Activated CD8-positive, alpha-beta memory T cell treated with anti-CD3 and anti-CD28 coated beads, Interleukin-2, amount 10 ng/mL, durations not matched to agents 7 days and 5 days (primary cell): Measurements from ENCODE around the gene GNB1L. TPM values are rescaled to one million over a fixed set of nuclear protein-coding genes. Genes with fewer than 3 reads are reported as not detected.

Experiments
- ATAC-seq: fragments of 150-1000 bp; cut with Tn5 transposase; one replicate; pipeline ENCODE4 v1.10.0; 2021; ENCODE audit warnings: moderate library complexity
- CTCF ChIA-PET: fragments of 350-600 bp; sonication (Branson Sonifier 250); formaldehyde crosslinking; loops from one replicate; lab custom pipeline; 2021; ENCODE audit warnings: antibody characterized with exemption; lab: Charles Lee
- DNase-seq: peaks from one replicate; pipeline ENCODE4 v3.0.0-alpha.2; 2020
- H3K27ac Mint-ChIP-seq: one replicate; pipeline ENCODE4 v1.8.0; 2021; ENCODE audit warnings: mild to moderate bottlenecking, mixed read lengths
- H3K27me3 Mint-ChIP-seq: one replicate; pipeline ENCODE4 v1.8.0; 2021; ENCODE audit warnings: mixed read lengths
- H3K36me3 Mint-ChIP-seq: one replicate; pipeline ENCODE4 v1.8.0; 2021; ENCODE audit warnings: mild to moderate bottlenecking, mixed read lengths
- H3K4me1 Mint-ChIP-seq: one replicate; pipeline ENCODE4 v1.8.0; 2021; ENCODE audit warnings: mixed read lengths
- H3K4me3 Mint-ChIP-seq: one replicate; pipeline ENCODE4 v1.8.0; 2021; ENCODE audit warnings: mild to moderate bottlenecking, moderate library complexity, mixed read lengths
- H3K9me3 Mint-ChIP-seq: one replicate; pipeline ENCODE4 v1.8.0; 2022; ENCODE audit warnings: low read depth, mixed read lengths
- total RNA-seq, 2 experiments: library from RNA; stranded (reverse); gene quantifications; one replicate each; pipeline ENCODE4 v1.2.3, GENCODE V29; 2021

The GNB1L gene
- total RNA-seq, 2 experiments from 2014 or later = 13.7 to 14.7 TPM

GRCh38 chr22:19738664-19739447 lies 115.8 kb downstream of the GNB1L start:
- no peaks in the 10 kb centered on the region for H3K27me3 Mint-ChIP-seq
- DNase-seq (no peak), ATAC-seq (no peak)
- H3K36me3 Mint-ChIP-seq = no peaks in the 10 kb centered on the region
- H3K4me1 Mint-ChIP-seq = no peaks in the 10 kb centered on the region
- no peak overlapping the region for H3K27ac Mint-ChIP-seq
- H3K9me3 Mint-ChIP-seq = no peaks in the 10 kb centered on the region
- H3K4me3 Mint-ChIP-seq = no peak overlapping the region
- CTCF ChIA-PET = no interaction called here

- CTCF ChIA-PET = no interaction called here
- no peak overlapping the region for H3K27ac Mint-ChIP-seq
- no peak overlapping the region for H3K4me3 Mint-ChIP-seq
- H3K27me3 Mint-ChIP-seq = no peaks in the 10 kb centered on the region
- H3K36me3 Mint-ChIP-seq = no peaks in the 10 kb centered on the region
- ATAC-seq (no peak), DNase-seq (no peak)
- H3K4me1 Mint-ChIP-seq = no peaks in the 10 kb centered on the region
- H3K9me3 Mint-ChIP-seq = no peaks in the 10 kb centered on the region
Measured at GRCh38 chr22:19737846-19738663, 116.6 kb downstream of the GNB1L start.

DNA sequence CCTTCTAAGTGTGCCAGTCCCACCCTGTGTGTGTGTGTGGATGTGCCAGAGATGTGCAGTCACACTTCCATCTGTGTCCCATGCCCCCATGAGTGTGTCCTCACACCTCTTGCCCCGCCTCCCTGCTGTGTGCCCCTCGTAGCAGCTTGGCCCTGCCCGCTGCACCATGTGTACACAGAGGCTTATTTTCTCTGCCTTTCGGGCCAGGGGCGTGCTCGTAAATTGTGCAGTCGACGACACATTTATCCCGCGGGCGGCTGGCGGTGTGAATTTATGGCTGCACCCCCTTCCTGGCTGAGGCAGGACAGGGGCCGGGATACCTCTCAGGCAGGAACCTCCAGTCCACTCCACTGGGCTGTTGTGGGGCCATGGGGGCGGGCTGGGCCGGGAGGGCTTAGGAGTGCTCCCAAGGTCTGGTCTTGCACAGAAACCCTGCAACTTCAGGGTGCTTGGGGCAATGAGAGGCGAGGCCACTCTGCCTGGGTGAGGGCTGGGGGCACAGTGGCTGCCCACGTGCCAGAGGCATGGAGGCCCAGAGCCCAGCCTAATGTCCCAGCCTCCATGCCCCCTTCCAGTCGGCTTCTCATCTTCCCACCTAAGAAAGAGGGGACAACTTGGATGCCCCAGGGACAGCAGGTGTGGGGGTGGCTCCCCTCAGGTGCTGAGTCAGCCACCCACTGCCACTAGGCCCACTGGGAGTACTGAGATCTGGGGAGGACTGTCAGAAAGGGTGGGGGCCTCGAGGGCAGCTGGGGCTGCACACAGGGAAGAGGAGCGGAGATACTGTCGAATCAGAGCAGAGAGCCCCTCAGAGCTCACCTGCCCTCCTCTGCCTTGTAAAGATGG lies 118.8 kb downstream of the GNB1L start:
- H3K36me3 Mint-ChIP-seq = no peaks in the 10 kb centered on the region
- ATAC-seq (no peak), DNase-seq (no peak)
- no peak overlapping the region for H3K4me3 Mint-ChIP-seq
- no peaks in the 10 kb centered on the region for H3K9me3 Mint-ChIP-seq
- CTCF ChIA-PET = no interaction called here
- no peak overlapping the region for H3K27ac Mint-ChIP-seq
- no peaks in the 10 kb centered on the region for H3K27me3 Mint-ChIP-seq
- no peaks in the 10 kb centered on the region for H3K4me1 Mint-ChIP-seq

DNA sequence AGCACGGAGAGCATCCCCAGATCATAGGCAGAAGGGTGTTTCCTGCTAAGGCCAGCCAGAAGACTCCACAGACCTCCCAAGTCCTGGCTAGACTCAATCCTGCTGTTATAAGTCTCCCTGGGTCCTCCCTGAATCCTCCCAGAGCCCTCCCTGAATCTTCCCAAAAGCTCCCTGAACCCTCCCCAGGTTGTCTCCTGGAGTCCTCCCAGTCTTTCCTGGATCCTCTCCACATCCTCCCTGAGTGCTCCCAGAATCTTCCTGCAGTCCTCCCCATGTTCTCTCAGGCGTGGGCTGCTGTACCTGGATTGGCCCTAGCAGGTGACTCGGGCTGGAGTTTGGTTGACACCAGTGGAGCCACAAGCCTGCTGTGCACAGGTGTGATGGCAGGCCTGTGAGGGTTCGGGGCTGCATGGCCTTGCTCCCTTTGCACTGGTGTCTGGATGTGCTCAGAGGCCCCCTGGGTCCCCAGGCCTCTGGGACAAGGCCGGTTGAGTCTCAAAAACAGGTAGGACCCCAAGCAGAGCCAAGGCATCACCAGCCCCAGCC lies 119.8 kb downstream of the GNB1L start:
- Mint-ChIP-seq H3K36me3 (no peaks in the 10 kb centered on the region), H3K27me3 (no peaks in the 10 kb centered on the region), H3K4me1 (peaks cover 3% of the 10 kb centered on the region), H3K27ac (no peak overlapping the region), H3K9me3 (no peaks in the 10 kb centered on the region), H3K4me3 (no peak overlapping the region)
- CTCF ChIA-PET = no interaction called here
- no peak for ATAC-seq
- DNase-seq = no peak

- DNase-seq (no peak), ATAC-seq (no peak)
- Mint-ChIP-seq H3K27me3 (no peaks in the 10 kb centered on the region), H3K4me3 (no peak overlapping the region), H3K4me1 (peaks cover 3% of the 10 kb centered on the region), H3K9me3 (no peaks in the 10 kb centered on the region), H3K36me3 (no peaks in the 10 kb centered on the region), H3K27ac (no peak overlapping the region)
- CTCF ChIA-PET = no interaction called here
Measured at GRCh38 chr22:19734163-19734562, 120.5 kb downstream of the GNB1L start.

DNA sequence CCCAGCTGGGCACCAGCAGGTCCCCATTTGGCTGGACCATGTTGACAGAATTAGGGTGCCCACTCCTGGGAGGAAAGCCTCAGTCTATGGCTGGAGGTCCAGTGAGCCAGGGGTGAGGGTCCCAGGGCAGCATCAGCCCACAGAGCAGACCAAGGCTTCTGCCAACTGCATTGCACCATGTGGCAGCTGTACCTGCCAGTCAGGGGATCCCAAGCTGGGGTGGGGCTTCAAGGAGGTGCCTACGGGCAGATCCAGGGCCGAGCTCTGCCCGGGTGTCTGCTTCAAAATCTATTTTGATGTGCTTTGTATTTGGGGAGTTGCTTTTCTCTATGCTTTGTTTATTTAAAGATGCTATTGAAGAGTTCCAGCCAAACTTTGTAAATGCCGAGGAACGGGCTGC lies 120.9 kb downstream of the GNB1L start:
- H3K36me3 Mint-ChIP-seq = no peaks in the 10 kb centered on the region
- DNase-seq (no peak), ATAC-seq (no peak)
- CTCF ChIA-PET = interaction anchor here (1.4 kb wide), 1 partner anchor 14 kb away, joined by 3 read pairs; no protein-coding TSS in a partner anchor
- no peak overlapping the region for H3K27ac Mint-ChIP-seq
- H3K9me3 Mint-ChIP-seq = no peaks in the 10 kb centered on the region
- H3K4me1 Mint-ChIP-seq = peaks cover 3% of the 10 kb centered on the region
- H3K4me3 Mint-ChIP-seq = no peak overlapping the region
- H3K27me3 Mint-ChIP-seq = no peaks in the 10 kb centered on the region

Other genes starting within 250 kb of the GNB1L start
- under 1 TPM in 1 of 2 experiments, not detected in 1; 0.30 TPM for gene SEPTIN5, start 140.4 kb downstream of the GNB1L start, total RNA-seq
- not detected for gene GP1BB, start 131.3 kb downstream of the GNB1L start, total RNA-seq
- 1 to 10 TPM in 1 of 2 experiments, under 1 TPM in 1; 0.91 to 1.1 TPM for gene TBX1, start 94.1 kb downstream of the GNB1L start, total RNA-seq
- 10 to 100 TPM; 12.8 to 15.9 TPM for gene RTL10, start within 50 bp of the GNB1L start, total RNA-seq
- gene COMT, start 86.9 kb upstream of the GNB1L start, total RNA-seq = 10 to 100 TPM; 92.6 to 95.3 TPM
- 10 to 100 TPM; 20.5 to 23.1 TPM for gene TXNRD2, start 86.9 kb upstream of the GNB1L start, total RNA-seq
- gene ARVCF, start 161.9 kb upstream of the GNB1L start, total RNA-seq = under 1 TPM; 0.50 to 0.70 TPM
- 10 to 100 TPM; 36.7 to 44.5 TPM for gene TANGO2, start 166.2 kb upstream of the GNB1L start, total RNA-seq
- gene DGCR8, start 225.4 kb upstream of the GNB1L start, total RNA-seq = 10 to 100 TPM; 70.4 to 71.9 TPM